ENCODE measurements around the gene EGLN2.
"Not testable (repeated sequence)": the region's sequence is repeated elsewhere in the genome, so short reads cannot be mapped to it uniquely, and the experiment has no call there.

The EGLN2 gene

GRCh38 chr19:40829205-40829604 is 30.2 kb downstream of the EGLN2 start:
- no peak for DNase-seq (ENCODE audit: low spot score)
- no peak for TF ChIP-seq CTCF (IDR thresholded peaks at IDR 0.05; ENCODE audit: extremely low read depth, missing control alignments)

- not testable (repeated sequence) for DNase-seq (ENCODE audit: low spot score)
These were observed 31.8 kb downstream of the EGLN2 start for GRCh38 chr19:40830741-40831140.

GRCh38 chr19:40831502-40832430 is 32.8 kb downstream of the EGLN2 start:
- DNase-seq (ENCODE audit: low spot score): no peak
- no peak for TF ChIP-seq CTCF (IDR thresholded peaks at IDR 0.05; ENCODE audit: extremely low read depth, missing control alignments)

GRCh38 chr19:40832431-40832790 is 33.4 kb downstream of the EGLN2 start:
- not testable (repeated sequence) for DNase-seq (ENCODE audit: low spot score)

- DNase-seq (ENCODE audit: low spot score): not testable (repeated sequence)
These were observed 34.9 kb downstream of the EGLN2 start for GRCh38 chr19:40833728-40834533.

GRCh38 chr19:40836754-40837429 is 37.9 kb downstream of the EGLN2 start:
- DNase-seq (ENCODE audit: low spot score): no peak
- no peak for TF ChIP-seq CTCF (IDR thresholded peaks at IDR 0.05; ENCODE audit: extremely low read depth, missing control alignments)

GRCh38 chr19:40838477-40838876 is 39.5 kb downstream of the EGLN2 start:
- not testable (repeated sequence) for DNase-seq (ENCODE audit: low spot score)

GRCh38 chr19:40842012-40842411 is 43.0 kb downstream of the EGLN2 start:
- DNase-seq (ENCODE audit: low spot score): not testable (repeated sequence)

GRCh38 chr19:40842997-40843652 is 44.1 kb downstream of the EGLN2 start:
- not testable (repeated sequence) for DNase-seq (ENCODE audit: low spot score)

GRCh38 chr19:40843653-40844052 is 44.7 kb downstream of the EGLN2 start:
- not testable (repeated sequence) for DNase-seq (ENCODE audit: low spot score)

GRCh38 chr19:40846722-40847121 is 47.7 kb downstream of the EGLN2 start:
- DNase-seq (ENCODE audit: low spot score): not testable (repeated sequence)

- DNase-seq (ENCODE audit: low spot score): not testable (repeated sequence)
These were observed 51.3 kb downstream of the EGLN2 start, which contains the start of gene CYP2A6 for GRCh38 chr19:40850277-40850676. TSS of gene CYP2A6 (minus strand) at chr19:40850447. CDS start at chr19:40850426, 21 bp downstream.

GRCh38 chr19:40852467-40853152 is 53.6 kb downstream of the EGLN2 start:
- DNase-seq (ENCODE audit: low spot score): not testable (repeated sequence)
